NCI-H1417 treated with DMSO at 0.1 percent for 48 hours (cell line): ENCODE data around the gene SPRY1.

Experiments used
- DNase-seq: peaks from one replicate; lab custom pipeline; 2025; lab: John Stamatoyannopoulos, UW

The SPRY1 gene, protein sequence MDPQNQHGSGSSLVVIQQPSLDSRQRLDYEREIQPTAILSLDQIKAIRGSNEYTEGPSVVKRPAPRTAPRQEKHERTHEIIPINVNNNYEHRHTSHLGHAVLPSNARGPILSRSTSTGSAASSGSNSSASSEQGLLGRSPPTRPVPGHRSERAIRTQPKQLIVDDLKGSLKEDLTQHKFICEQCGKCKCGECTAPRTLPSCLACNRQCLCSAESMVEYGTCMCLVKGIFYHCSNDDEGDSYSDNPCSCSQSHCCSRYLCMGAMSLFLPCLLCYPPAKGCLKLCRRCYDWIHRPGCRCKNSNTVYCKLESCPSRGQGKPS

DNA sequence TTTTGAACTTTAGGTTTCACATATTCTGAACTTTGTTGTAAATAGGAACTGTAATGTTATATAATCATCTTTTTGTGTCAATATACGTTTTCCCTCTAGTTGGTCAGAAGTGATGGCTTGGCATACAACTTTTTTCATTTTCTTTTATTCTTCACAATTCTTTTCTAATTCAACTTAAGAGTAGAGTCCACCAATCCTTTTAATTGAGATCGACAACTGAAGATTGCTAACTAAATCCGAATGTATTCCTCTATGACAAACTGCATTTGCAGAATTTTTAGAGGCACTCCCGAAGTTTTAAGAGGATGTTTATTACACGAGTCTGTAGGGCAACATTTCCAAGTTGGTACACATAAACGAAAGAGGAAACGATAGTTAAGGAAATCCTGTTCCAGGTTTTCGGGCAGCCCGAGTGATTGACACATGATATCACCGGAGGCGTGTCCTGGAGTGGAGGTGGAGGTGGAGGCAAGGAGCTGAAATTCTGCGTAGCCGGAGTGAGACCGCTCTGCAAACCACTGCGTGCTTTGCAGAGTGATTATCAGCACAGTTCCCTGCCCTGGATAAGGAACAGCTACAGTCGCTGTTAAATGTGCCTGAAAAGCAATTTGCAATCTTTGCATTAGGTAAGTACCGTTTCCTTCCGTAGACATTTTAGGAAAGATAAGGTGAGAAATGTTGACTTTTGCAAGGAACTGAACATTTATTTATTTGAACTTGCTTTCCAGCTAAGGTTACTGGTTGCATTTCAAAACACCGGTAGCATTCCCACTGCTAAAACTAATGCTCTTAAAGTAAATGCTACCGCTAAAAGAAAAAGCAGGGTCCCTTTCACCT lies at the start of gene SPRY1:
Gene SPRY1 (plus strand): TSS at position 489 of the 837 bp plus-strand sequence. CDS start 4,797 bp downstream, outside the sequence.
- DNase-seq, result peak; percentile 37

DNA sequence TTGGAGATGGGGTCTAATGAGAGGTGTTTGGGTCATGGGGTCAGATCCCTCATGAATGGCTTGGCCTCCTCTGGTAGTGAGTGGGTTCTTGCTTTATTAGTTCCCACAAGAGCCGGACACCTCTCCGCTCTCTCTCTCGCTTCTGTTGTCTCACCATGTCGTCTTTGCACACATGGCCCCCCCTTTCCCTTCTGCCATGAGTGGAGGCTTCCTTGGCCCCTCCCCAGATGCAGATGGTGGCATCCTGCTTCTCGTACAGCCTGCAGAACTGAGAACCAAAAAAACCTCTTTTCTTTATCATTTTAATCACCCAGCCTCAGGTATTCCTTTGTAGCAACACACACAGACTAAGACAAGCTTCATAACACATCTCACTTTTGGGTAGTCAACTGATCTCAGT lies 49.6 kb upstream of the SPRY1 start:
- DNase-seq, result no peak

DNA sequence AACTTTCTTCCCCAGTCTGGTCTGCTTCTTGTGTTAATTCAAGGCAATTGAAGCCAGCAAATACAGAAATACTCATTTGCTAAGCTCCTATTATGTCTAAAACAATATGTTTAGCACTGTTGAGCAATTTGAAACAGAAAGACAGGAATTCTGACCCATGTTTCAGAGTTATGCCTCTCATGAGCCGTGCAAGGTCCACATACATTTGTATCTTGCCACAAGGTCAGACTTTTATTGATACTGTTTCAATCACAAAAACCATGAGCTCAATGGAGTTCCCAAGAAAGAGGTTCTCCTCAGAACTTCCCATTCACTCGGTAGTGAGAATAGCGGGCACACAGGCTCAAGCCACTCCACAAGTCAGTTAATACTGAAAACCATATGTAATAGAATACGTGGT lies 47.6 kb upstream of the SPRY1 start:
- DNase-seq, result no peak

DNA sequence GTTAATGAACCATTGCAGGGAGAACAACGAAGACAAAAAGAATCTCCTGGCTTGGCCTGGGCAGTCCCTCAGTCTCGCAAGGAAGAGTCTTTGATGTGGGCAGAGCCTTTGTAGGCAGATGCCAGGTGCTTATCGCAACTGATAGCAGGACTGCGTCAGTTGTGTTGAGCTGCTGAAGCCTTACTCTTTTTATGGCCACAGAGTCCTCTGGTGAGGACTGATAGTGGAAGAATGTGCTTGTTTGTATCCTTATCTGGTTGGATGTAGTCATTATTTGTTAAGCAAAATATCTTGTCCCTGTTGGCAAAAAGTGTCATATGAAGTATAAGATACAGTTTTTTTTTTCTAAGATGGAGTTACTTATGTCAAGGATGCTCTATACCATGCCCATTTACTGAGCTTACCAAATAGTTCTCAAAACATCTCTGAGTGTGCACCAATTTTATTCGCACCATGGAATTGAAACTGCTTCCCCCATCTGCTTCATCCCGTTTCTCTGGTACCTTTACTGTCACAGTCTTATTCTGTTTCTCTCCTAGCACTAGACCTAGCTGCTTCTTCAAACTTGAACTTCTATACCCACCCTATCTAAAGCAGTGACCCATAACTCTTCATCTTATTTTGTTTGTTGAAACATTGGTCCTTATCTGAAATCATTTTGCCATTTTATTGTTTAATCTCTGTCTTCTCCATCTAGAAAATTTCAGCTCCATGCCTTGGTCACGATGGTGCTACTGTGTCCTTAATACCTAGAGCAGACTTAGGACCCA lies 47.0 kb upstream of the SPRY1 start:
- DNase-seq, result no peak

DNA sequence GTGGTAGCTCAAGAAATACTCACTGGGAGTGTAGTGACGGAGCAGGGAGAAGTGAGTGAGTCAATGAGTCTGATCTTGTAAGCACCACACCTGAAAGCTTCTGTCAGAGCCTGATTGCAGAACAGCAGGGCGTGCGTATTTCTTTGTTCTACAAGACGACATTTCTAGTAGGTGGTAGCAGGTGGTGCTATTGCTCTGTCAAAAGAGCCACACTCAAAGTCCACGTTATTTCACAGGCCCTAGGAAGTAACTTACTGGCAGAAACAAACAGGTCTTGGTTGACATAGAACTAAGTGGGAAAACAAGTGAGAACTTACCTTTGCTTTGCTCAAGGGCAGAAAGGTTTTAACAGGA lies 46.4 kb upstream of the SPRY1 start:
- DNase-seq, result no peak

DNA sequence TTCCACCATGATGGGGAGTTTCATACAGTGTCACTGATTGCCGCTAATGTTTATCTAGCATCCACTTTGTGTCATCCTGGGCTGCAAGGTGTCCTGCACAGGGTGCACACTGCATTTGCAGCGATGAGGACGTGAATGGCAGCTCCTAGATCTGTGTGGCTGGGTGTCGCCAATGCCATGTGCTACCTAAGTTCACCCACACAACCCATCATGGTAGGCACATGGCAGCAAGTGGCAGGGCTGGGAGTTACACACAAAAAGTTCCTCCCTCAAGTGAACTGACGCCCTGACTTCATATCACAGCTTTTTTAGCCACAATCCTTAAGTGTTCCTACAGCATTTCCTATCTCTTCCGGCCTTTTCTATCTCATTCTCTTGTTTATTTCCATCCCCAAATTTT lies 45.9 kb upstream of the SPRY1 start:
- DNase-seq, result no peak

DNA sequence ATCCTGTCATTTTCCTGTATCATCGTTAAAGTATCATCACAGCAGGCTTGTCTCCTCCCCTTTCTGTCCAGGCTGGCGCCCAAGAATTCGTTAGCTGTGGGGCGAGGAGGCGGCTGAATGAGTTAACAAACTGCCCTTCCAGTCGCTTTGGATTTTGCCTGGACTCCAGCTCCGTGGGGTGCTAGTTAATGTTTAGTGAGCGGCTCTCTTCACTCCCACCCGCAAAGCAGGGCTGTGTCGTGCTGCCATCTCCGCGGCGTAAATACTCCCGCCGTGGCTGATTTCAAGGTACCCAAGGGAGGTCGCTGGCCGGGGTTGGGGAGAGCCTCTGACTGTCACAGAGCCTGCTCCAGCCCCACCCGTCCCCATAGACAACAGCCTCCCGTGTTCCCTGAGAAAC lies 44.9 kb upstream of the SPRY1 start:
- DNase-seq, result no peak

DNA sequence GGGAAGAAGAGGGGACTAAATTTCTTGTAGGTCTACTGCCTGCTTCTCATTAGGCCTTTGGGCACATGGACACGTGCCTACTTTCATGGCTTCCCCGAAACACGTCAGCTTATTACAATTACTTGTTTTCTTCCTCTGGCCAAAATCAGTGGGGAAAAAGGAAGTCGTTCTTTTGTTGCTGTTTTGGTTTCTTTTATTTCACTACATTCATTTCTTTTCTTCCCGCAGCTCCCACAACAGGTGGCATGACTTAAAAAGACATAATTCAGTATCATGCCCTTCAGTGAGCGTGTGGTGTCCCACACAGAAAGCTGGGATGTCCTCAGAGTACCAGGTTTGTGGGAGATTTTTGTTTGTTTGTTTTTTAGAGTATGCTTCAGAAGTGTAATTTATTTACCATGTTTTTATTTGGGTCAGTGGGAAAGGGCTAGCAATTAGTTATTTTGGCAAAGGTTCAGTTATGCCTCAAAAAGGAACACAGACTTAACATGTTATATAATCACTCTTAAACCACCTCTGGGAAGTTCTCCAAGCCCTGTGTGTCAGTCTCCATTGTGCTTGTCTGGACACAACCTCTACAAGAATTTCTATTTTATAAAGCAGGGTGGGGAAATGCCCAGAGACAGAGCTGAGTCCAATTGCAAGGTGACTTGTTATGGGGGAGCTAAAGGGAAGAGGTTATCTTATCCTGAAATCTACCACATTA lies 44.2 kb upstream of the SPRY1 start:
- no peak for DNase-seq

DNA sequence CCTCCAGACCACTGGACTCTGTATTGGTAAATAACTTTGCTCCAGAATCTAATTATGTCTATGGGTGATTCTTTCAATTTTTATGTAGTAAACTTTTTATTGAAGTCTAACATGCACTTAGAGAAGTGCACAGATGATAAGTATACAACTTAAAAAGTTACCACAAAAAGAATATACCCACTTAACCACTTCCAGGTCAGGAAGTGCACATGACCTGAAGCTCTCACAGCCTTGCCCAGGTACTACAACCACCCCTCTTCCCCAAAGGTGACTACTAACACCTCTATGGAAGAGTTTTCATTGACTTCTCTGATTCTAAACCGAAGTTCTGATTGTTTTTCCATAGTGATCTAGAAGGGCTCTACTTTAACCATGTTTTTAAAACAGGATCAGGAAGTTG lies 43.6 kb upstream of the SPRY1 start:
- DNase-seq, result no peak

DNA sequence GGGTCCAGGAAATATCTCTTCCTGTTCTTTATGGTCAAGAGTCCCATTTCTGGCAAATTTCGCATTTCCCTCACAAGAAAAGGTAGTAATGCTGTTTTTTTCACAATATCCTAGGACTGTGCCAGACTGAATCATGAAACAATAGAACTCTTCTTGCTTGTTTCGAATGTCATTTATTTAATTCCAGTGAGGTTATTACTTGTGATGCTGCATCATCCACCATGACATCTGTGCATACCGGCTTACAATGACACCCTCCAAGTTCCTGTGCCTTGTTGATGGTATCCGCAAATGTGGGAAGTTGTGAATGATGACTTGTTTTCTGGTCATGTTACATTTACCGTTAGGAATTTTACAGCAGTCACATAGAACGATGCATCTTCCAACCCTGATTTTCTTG lies 42.9 kb upstream of the SPRY1 start:
- DNase-seq, result no peak

DNA sequence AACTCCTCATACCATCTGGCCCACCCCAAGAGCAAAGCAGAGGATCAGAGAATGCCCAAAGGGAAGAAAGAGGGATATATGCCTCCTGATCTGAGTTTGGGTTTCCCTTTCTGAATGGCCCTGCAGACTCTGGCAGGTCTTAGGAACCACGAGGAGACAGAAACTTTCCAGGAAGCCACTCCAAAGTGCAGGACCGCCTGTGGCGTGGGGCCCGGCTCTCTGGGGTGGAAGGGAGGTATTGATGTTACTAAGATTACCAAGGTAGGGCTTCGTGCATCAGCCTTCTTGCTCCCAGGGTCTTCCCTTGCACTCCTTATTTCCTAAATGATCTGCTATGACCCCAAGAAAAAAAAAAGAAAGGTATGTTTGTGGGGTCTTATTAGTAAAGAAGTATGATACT lies 41.9 kb upstream of the SPRY1 start:
- DNase-seq, result no peak

DNA sequence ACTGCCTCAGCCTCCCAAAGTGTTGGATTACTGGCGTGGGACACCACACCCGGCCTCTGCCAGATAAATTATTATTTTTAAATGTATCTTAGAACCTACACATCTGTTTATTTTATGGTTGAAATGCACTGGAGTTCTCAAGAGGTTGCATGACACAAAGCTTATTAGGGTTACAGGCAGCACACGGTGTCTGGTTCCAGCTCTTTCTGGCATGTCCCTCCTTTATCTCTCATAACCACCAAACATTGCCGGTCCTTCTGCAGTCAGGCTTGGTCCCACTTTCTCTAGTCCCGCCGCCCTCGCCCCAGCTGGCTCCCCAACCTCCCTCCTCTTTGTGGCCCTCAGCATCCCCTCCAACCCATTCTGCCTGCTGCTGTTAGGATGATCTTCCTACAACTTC lies 39.7 kb upstream of the SPRY1 start:
- no peak for DNase-seq

DNA sequence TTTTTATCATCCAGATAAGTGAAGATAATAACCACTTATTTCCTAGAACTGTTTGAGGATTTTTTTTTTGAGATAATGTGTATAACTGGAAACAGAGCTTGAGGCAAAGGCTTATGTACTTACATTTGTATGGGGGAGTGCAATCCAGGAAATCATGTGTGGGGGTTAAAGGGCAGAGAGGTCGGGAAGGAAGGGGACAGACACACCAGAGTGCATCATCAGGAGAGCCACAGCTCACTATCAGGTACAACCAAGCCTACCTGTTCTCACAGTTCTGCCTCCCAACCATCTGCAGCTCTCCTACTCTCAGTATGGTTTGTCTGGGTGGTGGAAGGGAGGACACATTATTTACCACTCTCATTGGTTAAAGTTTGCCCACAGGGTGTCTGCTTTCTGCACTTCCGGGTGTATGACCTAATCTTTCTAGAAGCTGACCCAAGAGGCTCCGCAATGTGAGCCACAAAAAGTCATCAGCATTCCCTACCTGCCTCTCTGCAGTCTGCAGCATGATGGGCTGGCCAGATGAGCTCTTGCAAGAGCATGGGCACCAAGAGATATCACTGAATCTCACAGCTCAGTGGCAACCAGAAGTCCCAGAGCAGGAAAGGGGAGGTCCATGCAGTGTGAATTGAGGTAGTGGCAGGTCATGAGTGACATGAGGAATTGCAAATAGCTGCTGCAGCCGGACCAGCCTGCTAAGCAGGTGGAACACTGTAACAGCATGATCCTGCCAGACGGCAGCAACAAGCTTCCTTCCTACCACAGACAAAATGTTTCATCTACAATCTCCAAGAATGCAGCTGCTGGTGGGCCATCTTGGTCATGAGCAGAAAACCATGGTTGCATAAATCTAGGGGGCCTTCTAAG lies 36.9 kb upstream of the SPRY1 start:
- no peak for DNase-seq

DNA sequence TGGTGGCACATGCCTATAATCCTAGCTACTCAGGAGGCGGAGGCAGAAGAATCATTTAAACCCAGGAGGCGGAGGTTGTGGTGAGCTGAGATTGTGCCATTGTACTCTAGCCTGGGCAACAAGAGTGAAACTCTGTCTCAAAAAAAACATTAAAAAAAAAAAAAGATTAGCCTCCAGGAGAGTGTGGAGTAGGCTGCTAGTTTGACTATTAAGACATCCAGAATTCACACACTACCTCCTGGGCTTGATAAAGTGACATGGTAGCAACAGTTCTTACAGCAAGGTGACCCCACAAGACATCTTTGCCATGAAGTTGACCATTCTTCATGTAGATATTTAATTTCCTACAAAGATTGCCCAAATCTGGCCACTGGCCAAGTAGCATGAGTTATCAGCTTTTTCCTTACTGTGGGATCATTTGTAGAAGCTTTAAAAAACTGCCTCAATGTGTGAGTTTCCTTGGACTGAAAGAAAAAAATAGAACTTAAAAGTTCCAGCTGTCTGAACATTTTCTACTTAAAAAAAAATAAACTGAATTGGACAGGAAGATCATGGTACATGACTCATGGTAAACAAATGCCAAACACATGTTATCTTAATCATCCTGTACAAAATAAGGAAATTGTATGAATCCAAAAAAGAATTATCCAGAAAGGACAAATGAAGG lies 35.3 kb upstream of the SPRY1 start:
- DNase-seq, result no peak

DNA sequence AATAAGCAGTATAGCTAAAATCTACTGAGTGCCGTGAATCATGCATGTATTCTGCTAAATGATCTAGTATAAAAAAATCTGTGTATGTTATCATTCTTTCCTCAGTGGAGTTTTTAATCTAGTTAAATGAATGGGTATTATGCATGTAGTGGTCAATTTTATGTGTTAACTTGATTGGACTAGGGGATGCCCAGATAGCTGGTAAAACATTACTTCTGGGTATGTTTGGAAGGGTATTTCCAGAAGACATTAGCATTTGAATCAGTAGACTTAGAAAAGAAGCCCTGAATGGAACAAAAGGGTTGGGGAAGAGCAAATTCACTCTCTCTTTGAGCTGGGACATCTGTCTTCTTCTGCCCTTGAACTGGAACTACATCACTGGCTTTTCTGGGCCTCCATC lies 34.5 kb upstream of the SPRY1 start:
- DNase-seq, result no peak

DNA sequence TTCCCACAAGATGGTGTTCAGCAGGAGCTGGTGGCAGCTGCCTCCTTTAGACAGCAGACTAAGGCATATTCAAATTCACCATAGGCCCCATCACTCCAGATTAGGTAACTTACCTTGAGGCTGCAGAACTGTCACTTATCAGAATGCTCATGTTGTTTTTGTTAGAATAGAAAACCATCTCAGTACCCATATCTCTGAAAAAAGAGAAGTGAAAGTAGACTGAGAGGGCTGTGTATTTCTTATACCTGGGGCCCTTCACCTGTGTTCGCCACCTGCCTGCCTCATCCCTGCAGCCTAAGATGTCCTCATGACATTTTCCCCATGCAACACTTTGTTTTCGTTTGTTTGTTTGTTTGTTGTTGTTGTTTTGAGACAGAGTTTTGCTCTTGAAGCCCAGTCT lies 32.9 kb upstream of the SPRY1 start:
- no peak for DNase-seq

DNA sequence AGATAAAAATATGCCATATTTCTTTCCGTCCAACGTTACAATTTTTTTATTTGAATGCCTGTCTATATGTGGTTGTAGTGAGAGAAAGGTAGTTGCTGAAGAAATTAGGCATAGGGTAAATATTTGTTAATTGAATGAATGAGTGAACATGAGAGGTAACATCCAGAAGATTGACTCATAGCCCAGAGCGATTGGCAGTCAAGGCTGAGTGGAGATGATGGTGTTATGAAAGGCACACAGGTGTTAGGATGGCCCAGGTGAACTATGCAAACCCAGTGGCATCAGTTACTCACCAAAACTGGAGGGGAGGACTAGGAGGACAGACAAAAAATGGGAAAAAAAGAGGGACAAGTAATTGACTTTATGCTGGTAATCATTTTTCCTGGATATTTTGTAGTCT lies 31.7 kb upstream of the SPRY1 start:
- DNase-seq, result no peak

DNA sequence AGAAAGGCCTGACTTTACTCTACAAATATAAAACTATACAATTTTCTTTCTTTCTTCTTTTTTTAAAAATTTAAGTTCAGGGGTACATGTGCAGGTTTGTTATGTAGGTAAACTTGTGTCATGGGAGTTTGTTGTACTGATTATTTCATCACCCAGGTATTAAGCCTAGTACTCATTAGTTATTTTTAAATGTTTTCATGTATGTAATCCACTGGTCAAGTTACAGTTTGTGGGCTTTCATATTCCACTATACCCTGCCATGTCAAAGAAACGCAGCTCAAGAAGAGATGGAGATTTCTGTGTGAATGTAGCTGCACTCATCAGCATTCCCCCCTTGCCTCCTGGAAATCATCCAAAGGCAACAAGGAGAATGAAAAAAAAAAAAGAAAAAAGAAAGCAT lies 31.2 kb upstream of the SPRY1 start:
- DNase-seq, result no peak

DNA sequence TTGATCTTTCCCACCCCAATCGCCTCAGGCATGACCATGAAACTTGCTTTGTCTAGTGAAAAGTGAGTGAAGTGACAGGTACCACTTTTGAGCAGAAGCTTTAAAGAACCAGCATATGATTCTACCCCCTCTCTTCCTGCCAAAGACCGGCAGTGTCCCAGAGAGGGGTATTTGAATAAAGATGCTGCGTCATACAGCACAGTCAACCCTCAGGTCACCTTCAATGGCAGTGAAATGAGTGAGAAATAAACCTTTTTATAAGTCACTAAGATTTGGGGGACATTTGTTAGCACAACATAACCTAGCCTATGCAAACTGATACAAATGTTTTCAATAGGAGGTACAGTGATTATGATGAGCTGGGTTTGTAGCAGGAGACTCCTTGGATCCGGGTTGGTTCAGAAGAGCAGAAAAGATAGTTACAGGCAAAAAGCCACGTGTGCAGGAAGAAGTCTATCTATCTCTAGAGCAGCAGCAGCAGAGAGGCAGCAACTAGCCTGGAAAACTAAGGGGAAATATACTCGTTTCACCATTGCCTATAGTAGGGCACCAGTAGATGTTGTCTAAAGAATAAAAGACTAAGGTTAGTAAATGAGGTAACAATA lies 30.3 kb upstream of the SPRY1 start:
- no peak for DNase-seq

DNA sequence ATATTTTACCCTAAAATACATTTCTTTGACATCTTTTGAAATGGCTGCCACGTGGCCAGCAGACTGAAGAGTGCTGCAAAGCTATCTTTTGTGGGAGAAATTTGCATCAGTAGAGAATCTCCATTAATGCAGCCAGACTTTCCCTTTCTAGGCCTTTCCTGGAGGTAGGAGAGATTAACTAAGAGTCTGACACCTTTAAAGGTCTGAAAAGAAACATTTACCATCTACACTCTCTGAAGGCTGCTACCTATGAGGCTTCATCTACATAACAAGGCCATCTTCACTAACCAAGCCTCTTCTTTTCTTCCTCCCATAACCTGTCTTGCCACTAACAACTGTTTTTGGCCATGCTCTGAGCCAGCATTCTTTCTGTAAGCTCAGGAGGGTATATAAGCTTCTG lies 17.8 kb upstream of the SPRY1 start:
- DNase-seq, result no peak
